ENCODE results near the gene ZNF599. TPM values are rescaled to one million over a fixed set of nuclear protein-coding genes. Genes with fewer than 3 reads are reported as not detected.

The ZNF599 gene
- total RNA-seq, 1 experiment from 2014 or later: not detected

- H3K4me1 ChIP-seq (ENCODE audit: insufficient read depth, low read length): no peaks in the 10 kb centered on the region
- no peaks in the 10 kb centered on the region for H3F3A ChIP-seq (ENCODE audit: low read length, unreplicated experiment)
- no peak overlapping the region for H3K4me2 ChIP-seq (ENCODE audit: low read length)
- intact Hi-C loops (cut with micrococcal nuclease): no loop called here
- no peaks in the 10 kb centered on the region for H4K20me1 ChIP-seq (ENCODE audit: low read length)
- no peaks in the 10 kb centered on the region for H3K9me2 ChIP-seq (replicated peaks; ENCODE audit: low read length)
- ATAC-seq: no peak
- no peaks in the 10 kb centered on the region for H3K9me3 ChIP-seq (ENCODE audit: low read length)
- TF ChIP-seq EZH2phosphoT487 (IDR thresholded peaks at IDR 0.05; ENCODE audit: borderline replicate concordance, low read length) (no peak), EZH2 (IDR thresholded peaks at IDR 0.05; ENCODE audit: low read length, unreplicated experiment) (no peak)
- TF ChIP-seq, protein P1, sequence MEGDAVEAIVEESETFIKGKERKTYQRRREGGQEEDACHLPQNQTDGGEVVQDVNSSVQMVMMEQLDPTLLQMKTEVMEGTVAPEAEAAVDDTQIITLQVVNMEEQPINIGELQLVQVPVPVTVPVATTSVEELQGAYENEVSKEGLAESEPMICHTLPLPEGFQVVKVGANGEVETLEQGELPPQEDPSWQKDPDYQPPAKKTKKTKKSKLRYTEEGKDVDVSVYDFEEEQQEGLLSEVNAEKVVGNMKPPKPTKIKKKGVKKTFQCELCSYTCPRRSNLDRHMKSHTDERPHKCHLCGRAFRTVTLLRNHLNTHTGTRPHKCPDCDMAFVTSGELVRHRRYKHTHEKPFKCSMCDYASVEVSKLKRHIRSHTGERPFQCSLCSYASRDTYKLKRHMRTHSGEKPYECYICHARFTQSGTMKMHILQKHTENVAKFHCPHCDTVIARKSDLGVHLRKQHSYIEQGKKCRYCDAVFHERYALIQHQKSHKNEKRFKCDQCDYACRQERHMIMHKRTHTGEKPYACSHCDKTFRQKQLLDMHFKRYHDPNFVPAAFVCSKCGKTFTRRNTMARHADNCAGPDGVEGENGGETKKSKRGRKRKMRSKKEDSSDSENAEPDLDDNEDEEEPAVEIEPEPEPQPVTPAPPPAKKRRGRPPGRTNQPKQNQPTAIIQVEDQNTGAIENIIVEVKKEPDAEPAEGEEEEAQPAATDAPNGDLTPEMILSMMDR (conservative IDR thresholded peaks at IDR 0.05; ENCODE audit: low read depth, low read length): no peak
- ChIA-PET CTCF (no interaction called here), POLR2A (ENCODE audit: unreplicated experiment) (no interaction called here)
- no TSS peak for BruUV-seq (replicated peaks)
- no peaks in the 10 kb centered on the region for H3K79me2 ChIP-seq (ENCODE audit: low read length)
- no peak overlapping the region for H3K9ac ChIP-seq (ENCODE audit: low read length)
- H3K36me3 ChIP-seq (ENCODE audit: low read depth, low read length): no peaks in the 10 kb centered on the region
- H3K4me3 ChIP-seq (ENCODE audit: low read length): no peak overlapping the region
- H2AFZ ChIP-seq (ENCODE audit: low read length): no peak overlapping the region
- H3K27me3 ChIP-seq (ENCODE audit: low read length): no peaks in the 10 kb centered on the region
- H3K27ac ChIP-seq (ENCODE audit: low read length): no peak overlapping the region
- DNase-seq: no peak
Measured at GRCh38 chr19:34774857-34775256, 1.8 kb upstream of the ZNF599 start.

DNA sequence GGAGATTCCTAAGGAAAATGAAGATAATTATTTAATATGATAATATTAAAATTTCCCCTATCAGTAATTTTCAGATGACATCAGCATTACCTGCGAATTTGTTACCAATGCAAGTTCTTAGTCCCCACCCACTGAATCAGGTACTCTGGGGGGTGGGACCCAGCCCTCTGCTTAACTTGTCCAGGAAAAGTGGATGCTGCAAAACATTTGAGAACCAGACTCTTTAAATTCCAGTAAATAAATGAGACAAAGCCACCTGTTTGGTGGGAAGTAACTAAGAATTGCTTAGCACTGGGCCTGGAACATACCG lies 495 bp upstream of the ZNF599 start:
- no TSS peak for BruUV-seq (replicated peaks)
- Histone ChIP-seq H3K4me2 (ENCODE audit: low read length) (no peak overlapping the region), H3K9me3 (ENCODE audit: low read length) (no peaks in the 10 kb centered on the region), H3K36me3 (ENCODE audit: low read depth, low read length) (no peaks in the 10 kb centered on the region), H3K9ac (ENCODE audit: low read length) (no peak overlapping the region), H3K27me3 (ENCODE audit: low read length) (no peaks in the 10 kb centered on the region), H4K20me1 (ENCODE audit: low read length) (no peaks in the 10 kb centered on the region), H3K4me3 (ENCODE audit: low read length) (no peak overlapping the region), H3F3A (ENCODE audit: low read length, unreplicated experiment) (no peaks in the 10 kb centered on the region), H3K9me2 (replicated peaks; ENCODE audit: low read length) (no peaks in the 10 kb centered on the region), H3K79me2 (ENCODE audit: low read length) (no peaks in the 10 kb centered on the region), H3K27ac (ENCODE audit: low read length) (no peak overlapping the region), H2AFZ (ENCODE audit: low read length) (no peak overlapping the region), H3K4me1 (ENCODE audit: insufficient read depth, low read length) (no peaks in the 10 kb centered on the region)
- ATAC-seq (no peak), DNase-seq (no peak)
- CTCF ChIA-PET: no interaction called here
- TF ChIP-seq EZH2 (IDR thresholded peaks at IDR 0.05; ENCODE audit: low read length, unreplicated experiment) (no peak), EZH2phosphoT487 (IDR thresholded peaks at IDR 0.05; ENCODE audit: borderline replicate concordance, low read length) (no peak)
- TF ChIP-seq, protein P1 (conservative IDR thresholded peaks at IDR 0.05; ENCODE audit: low read depth, low read length): no peak
- POLR2A ChIA-PET (ENCODE audit: unreplicated experiment): no interaction called here
- intact Hi-C loops (cut with micrococcal nuclease): no loop called here

DNA sequence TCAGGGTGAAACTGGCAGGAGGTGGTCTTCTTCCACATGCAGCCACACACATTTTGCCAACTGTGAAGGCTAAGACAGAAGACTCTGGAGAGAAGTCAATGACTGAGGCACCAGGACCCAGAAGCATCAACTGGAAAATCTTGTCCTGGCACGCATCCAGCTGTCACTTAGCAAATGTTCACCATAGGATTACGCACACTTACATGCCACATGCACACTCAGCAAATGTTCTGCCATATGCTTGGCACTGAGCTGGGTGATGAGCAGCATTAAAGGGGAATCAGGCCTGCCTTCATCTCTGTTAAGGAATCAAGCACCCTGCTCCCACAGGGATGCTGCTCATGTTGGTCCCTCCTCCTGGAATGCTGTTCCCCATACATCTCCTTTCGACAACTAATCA lies 5.1 kb downstream of the ZNF599 start:
- no peak for DNase-seq
- H3K4me2 ChIP-seq (ENCODE audit: low read length): no peak overlapping the region
- H4K20me1 ChIP-seq (ENCODE audit: low read length): no peaks in the 10 kb centered on the region
- no peak overlapping the region for H2AFZ ChIP-seq (ENCODE audit: low read length)
- ChIA-PET CTCF (no interaction called here), POLR2A (ENCODE audit: unreplicated experiment) (no interaction called here)
- H3K79me2 ChIP-seq (ENCODE audit: low read length): no peaks in the 10 kb centered on the region
- intact Hi-C loops (cut with micrococcal nuclease): no loop called here
- no peaks in the 10 kb centered on the region for H3F3A ChIP-seq (ENCODE audit: low read length, unreplicated experiment)
- TF ChIP-seq, protein P1 (conservative IDR thresholded peaks at IDR 0.05; ENCODE audit: low read depth, low read length): no peak
- TF ChIP-seq EZH2 (IDR thresholded peaks at IDR 0.05; ENCODE audit: low read length, unreplicated experiment): no peak
- no peak for TF ChIP-seq EZH2phosphoT487 (IDR thresholded peaks at IDR 0.05; ENCODE audit: borderline replicate concordance, low read length)
- no peak overlapping the region for H3K27ac ChIP-seq (ENCODE audit: low read length)
- no peaks in the 10 kb centered on the region for H3K9me2 ChIP-seq (replicated peaks; ENCODE audit: low read length)
- no peaks in the 10 kb centered on the region for H3K36me3 ChIP-seq (ENCODE audit: low read depth, low read length)
- H3K27me3 ChIP-seq (ENCODE audit: low read length): no peaks in the 10 kb centered on the region
- H3K9ac ChIP-seq (ENCODE audit: low read length): no peak overlapping the region
- BruUV-seq (replicated peaks): no TSS peak
- H3K4me3 ChIP-seq (ENCODE audit: low read length): no peak overlapping the region
- H3K4me1 ChIP-seq (ENCODE audit: insufficient read depth, low read length): no peaks in the 10 kb centered on the region
- H3K9me3 ChIP-seq (ENCODE audit: low read length): no peaks in the 10 kb centered on the region
- no peak for ATAC-seq

All from PC-3 (cell line).